SK-N-SH (cell line): ENCODE data around the gene EPHA10.

ENCODE experiments used
- EZH2phosphoT487 ChIP-seq: fragments of 200-600 bp; sonication (generic); IDR thresholded peaks from 2 replicates; pipeline ENCODE4 v1.6.1; 2017; ENCODE audit warnings: low read depth, mixed run types, mild to moderate bottlenecking, antibody characterized with exemption, moderate library complexity, borderline replicate concordance
- FOXJ3 ChIP-seq: sonication (generic); formaldehyde crosslinking; IDR thresholded peaks from 2 replicates; pipeline ENCODE4 v1.5.1; 2020; ENCODE audit warnings: mild to moderate bottlenecking, missing genetic modification reagents
- FOXM1 ChIP-seq: IDR thresholded peaks from 2 replicates; pipeline ENCODE4 v1.4.0; 2012; ENCODE audit warnings: low read depth, mild to moderate bottlenecking
- GABPA ChIP-seq: IDR thresholded peaks from 2 replicates; pipeline ENCODE4 v1.4.0; 2012; ENCODE audit warnings: low read depth, mild to moderate bottlenecking
- NFIC ChIP-seq: IDR thresholded peaks from 2 replicates; pipeline ENCODE4 v1.4.0; 2012; ENCODE audit warnings: borderline replicate concordance
- POLR2AphosphoS5 ChIP-seq: IDR thresholded peaks from 2 replicates; pipeline ENCODE4 v1.6.1; 2012; ENCODE audit warnings: low read depth, low read length
- RXRA ChIP-seq: IDR thresholded peaks from 2 replicates; pipeline ENCODE4 v1.4.0; 2012; ENCODE audit warnings: low read depth, mild to moderate bottlenecking, borderline replicate concordance
- SMC3 ChIP-seq: IDR thresholded peaks from 2 replicates; pipeline ENCODE4 v1.6.1; 2012; ENCODE audit warnings: low read depth, low read length, improper control_type of control experiment
- TAF1 ChIP-seq: IDR thresholded peaks from 2 replicates; pipeline ENCODE4 v1.6.1; 2012; ENCODE audit warnings: low read depth, mild to moderate bottlenecking, low read length, moderate library complexity, borderline replicate concordance
- YY1 ChIP-seq: IDR thresholded peaks from 2 replicates; pipeline ENCODE4 v1.4.0; 2012; ENCODE audit warnings: low read depth, mild to moderate bottlenecking
- TF ChIP-seq, protein P1 (sequence below): fragments of 200-600 bp; sonication (generic); IDR thresholded peaks from 2 replicates; pipeline ENCODE4 v1.6.1; 2017; ENCODE audit warnings: antibody characterized with exemption, mild to moderate bottlenecking, moderate library complexity
- TF ChIP-seq, protein P2 (sequence below): IDR thresholded peaks from 2 replicates; pipeline ENCODE4 v1.6.1; 2012; ENCODE audit warnings: mild to moderate bottlenecking, low read depth, low read length, moderate library complexity

DNA sequence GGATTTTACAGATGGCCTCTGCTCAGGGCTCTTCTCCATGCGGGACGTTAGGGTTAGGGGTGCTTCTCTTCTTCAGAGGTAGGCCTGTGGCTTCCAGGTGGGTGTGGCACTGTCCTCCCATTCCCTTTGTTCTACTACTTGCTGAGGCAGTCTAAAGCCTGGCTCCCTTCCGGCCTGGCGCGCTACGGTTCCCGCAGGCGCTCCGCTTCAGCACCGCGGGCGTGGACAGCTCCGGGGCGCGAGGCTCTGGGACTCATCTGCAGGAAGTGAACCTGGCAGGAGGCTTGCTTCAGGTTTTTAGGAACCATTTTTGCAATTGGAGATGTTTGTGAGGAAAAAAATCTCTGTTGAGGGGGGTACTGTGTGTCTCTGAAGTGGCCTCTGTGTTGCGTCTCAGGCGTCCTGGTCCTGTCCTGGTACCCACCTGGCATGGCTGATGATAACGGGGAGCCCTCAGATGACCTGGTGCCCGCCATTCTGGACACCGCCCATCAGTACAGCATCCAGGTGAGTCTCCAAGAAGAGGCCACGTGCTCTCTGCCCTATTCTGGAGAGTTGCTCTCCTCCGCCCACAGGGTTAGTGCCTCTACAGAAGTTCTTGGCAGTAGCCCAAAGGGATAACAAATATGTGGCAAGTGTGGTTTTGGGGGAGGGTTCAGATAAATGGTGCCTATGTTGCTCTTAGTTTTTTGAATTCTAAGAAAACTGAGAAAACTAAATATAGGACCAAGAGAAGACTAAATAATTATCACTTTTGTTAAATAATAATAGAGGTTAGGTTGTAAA lies 30.6 kb upstream of the EPHA10 start:
- TF ChIP-seq, protein P1, sequence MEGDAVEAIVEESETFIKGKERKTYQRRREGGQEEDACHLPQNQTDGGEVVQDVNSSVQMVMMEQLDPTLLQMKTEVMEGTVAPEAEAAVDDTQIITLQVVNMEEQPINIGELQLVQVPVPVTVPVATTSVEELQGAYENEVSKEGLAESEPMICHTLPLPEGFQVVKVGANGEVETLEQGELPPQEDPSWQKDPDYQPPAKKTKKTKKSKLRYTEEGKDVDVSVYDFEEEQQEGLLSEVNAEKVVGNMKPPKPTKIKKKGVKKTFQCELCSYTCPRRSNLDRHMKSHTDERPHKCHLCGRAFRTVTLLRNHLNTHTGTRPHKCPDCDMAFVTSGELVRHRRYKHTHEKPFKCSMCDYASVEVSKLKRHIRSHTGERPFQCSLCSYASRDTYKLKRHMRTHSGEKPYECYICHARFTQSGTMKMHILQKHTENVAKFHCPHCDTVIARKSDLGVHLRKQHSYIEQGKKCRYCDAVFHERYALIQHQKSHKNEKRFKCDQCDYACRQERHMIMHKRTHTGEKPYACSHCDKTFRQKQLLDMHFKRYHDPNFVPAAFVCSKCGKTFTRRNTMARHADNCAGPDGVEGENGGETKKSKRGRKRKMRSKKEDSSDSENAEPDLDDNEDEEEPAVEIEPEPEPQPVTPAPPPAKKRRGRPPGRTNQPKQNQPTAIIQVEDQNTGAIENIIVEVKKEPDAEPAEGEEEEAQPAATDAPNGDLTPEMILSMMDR: no peak
- TF ChIP-seq SMC3 (no peak), POLR2AphosphoS5 (no peak), GABPA (no peak), EZH2phosphoT487 (no peak), TAF1 (no peak), FOXM1 (no peak), YY1 (no peak), RXRA (no peak), FOXJ3 (CRISPR knock-in tag) (no peak), NFIC (no peak)
- TF ChIP-seq, protein P2, sequence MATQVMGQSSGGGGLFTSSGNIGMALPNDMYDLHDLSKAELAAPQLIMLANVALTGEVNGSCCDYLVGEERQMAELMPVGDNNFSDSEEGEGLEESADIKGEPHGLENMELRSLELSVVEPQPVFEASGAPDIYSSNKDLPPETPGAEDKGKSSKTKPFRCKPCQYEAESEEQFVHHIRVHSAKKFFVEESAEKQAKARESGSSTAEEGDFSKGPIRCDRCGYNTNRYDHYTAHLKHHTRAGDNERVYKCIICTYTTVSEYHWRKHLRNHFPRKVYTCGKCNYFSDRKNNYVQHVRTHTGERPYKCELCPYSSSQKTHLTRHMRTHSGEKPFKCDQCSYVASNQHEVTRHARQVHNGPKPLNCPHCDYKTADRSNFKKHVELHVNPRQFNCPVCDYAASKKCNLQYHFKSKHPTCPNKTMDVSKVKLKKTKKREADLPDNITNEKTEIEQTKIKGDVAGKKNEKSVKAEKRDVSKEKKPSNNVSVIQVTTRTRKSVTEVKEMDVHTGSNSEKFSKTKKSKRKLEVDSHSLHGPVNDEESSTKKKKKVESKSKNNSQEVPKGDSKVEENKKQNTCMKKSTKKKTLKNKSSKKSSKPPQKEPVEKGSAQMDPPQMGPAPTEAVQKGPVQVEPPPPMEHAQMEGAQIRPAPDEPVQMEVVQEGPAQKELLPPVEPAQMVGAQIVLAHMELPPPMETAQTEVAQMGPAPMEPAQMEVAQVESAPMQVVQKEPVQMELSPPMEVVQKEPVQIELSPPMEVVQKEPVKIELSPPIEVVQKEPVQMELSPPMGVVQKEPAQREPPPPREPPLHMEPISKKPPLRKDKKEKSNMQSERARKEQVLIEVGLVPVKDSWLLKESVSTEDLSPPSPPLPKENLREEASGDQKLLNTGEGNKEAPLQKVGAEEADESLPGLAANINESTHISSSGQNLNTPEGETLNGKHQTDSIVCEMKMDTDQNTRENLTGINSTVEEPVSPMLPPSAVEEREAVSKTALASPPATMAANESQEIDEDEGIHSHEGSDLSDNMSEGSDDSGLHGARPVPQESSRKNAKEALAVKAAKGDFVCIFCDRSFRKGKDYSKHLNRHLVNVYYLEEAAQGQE: peak; percentile 99
